HG03095 (cell line): ENCODE data around the gene GRB10.
"Not testable (repeated sequence)": the region's sequence is repeated elsewhere in the genome, so short reads cannot be mapped to it uniquely, and the experiment has no call there.

ENCODE experiments used
- ATAC-seq: cut with Tn5 transposase; IDR thresholded peaks from one replicate; pipeline ENCODE4 v1.9.1; 2021; ENCODE audit warnings: moderate library complexity; ENCODE audit not compliant: unreplicated experiment

Gene GRB10

GRCh38 chr7:50558294-50559053 lies 224.2 kb downstream of the GRB10 start:
- ATAC-seq = no peak

DNA sequence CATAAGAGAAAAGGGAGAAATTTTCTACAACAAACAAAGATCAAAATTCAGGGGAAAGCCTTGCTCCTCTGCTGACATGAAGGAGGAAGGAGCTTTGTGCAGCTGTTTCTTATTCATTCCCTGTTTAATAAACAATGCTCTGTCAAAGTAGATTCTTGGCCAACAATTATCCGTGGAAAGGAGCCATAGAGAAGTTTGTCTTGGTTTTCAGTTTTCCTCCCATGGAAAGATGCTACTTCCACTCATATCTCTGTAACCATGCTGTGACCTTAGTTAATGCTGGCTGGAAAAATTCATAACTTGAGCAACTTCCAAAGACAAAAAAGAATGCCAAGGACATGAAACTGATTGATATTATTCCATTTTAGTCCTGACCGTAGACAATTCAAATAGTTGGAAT lies 225.6 kb downstream of the GRB10 start:
- no peak for ATAC-seq

- ATAC-seq = no peak
Measured at GRCh38 chr7:50556247-50556991, 226.3 kb downstream of the GRB10 start.

GRCh38 chr7:50555594-50556140 lies 227.0 kb downstream of the GRB10 start:
- no peak for ATAC-seq

DNA sequence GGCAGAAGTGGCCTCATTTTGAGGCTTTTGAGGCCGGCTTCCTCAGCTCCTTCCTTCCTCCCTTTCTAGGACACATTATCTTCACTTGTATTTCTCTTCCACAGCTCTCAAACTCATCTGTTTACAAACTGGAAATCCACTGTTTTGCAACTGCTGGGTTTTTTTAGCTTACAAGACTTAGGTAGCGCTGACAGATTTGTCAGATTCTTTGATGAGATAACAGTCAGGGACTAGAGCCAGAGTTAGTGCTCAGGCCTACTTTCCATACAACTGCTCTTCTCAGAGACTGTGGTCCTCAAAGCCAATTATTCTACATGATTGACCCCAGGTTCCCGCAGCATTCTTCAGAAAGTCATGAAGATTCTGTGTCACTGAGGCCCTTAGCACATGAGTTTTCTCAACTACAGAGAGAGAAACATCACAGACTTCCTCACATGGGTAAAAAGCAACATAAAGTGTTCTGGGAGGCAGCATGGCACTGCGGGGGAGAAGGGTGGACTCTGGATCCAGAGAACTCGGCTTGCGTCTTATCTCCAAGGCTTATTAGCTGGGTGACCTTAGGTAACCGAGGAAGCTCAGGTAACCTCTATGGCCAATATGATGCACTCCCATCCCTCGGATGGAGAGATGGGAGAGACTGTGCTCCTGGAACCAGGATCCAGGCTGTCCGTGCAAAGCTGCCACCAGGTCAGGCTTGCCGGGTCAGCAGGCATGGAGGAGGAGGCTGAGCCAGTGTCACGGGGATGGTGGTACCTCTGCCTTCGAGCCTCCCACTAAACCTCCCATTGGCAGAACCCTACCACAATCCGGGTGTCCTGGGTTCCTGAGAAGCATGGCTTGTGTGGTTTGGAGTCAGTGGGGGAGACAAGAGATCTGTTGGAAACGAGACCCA lies 228.0 kb downstream of the GRB10 start:
- ATAC-seq = no peak

DNA sequence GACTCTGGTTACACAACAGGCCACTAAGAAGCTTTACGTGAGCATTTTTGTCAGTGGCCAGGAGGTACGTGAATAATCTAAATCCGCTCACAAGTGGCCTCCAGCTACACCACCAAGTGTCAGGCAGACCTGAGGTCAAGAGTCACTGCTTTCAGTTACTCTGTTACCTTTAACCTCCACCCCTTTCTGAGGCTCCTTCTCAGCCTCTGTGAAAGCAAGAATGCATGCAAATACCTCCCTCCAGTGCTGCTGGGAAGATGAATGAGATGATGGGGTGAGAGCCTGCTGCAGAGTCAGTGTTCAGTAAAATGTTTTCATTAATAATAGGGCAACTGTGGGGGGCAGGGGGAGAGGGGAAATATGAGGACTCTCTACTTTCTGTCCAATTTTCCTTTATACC lies 228.7 kb downstream of the GRB10 start:
- no peak for ATAC-seq

DNA sequence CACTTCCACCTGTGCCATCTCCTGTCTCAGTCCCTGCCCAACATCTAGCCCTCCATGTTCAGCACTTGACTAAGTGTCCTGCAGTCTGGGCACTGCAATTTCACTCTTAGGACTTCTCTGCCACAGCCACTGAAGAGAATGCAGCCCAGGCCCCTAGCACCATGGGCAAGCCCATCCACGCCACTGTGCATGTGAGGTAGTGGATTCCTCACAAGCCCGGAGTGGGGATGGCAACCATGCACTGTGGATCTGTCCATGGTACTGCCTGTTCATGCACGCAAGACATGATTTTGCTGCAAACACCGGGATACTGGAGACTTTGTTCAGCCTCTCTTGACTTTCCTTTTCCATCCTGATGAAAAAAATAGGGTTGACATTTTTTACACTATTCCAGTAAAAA lies 229.8 kb downstream of the GRB10 start:
- no peak for ATAC-seq

GRCh38 chr7:50552139-50552538 lies 230.6 kb downstream of the GRB10 start:
- no peak for ATAC-seq

DNA sequence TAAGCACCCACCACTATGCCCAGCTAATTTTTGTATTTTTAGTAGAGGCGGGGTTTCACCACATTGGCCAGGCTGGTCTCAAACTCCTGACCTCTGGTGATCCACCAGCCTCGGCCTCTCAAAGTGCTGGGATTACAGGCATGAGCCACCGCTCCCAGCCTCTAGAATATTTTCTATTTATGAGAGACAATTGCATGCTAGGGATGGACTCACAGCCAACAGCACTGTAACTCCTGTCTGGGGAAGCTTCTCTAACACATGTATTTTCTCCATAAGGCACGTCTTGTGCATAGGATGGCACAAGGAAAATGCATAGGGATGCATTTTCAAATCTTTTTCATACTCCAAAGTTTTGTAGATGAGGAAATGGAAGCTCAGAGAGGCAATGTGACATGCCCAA lies 237.1 kb downstream of the GRB10 start:
- ATAC-seq = not testable (repeated sequence)

DNA sequence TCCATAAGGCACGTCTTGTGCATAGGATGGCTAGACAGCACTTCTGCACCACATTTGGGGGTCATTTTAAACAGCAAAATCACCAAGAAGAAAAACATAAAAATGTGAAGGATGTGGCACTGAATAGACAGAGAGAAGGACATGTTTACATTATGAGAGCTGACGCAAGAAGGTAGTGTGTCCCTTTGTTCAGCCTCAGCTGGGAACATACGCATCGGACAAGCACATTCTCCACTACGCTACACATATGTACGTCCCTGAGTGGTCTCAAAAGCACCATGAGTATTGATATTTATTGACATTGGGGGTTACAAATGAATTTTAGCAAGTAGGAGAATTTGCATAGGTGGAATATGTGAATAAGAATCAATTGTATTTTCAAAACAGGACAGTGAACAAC lies 237.7 kb downstream of the GRB10 start:
- no peak for ATAC-seq

DNA sequence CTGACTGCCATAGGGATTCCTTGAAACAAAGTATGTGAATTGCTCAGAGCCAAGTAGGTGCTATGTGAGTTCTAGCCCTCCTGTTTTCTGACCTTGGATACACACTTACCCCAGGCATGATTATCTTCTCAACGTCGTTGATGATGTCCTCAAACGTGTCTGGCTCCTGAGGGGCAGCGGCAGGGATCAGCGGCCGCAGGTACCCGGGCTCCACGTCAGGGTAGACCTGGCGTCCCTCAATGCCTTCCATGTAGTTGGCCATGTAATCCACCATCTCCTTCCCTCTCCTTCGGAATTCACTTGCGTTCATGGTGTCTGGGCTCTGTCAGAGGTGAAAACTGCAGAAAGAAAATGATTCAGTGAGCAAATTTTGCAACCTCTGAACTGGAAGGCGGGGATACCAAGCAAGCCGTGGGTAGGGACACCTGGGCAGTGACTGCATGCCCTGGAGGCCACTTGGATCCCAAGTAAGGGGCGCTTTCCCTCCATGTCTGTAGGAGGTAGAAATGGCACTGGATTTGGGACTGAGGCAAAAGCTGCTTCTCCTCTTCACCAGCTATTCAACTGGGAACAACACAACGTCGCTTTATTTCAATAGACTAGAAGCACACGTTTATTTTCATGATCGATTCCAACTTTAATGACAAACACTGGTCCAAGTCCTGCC lies 238.8 kb downstream of the GRB10 start:
- no peak for ATAC-seq

GRCh38 chr7:50542132-50542531 lies 240.6 kb downstream of the GRB10 start:
- ATAC-seq = no peak

GRCh38 chr7:50540785-50541579 lies 241.7 kb downstream of the GRB10 start:
- ATAC-seq = no peak
